Activated B cell treated with CpG ODN at 0.5 μM for 24 hours (primary cell): ENCODE results near the gene SDHA. TPM values are rescaled to one million over a fixed set of nuclear protein-coding genes. Genes with fewer than 3 reads are reported as not detected.
"Not testable (repeated sequence)": the region's sequence is repeated elsewhere in the genome, so short reads cannot be mapped to it uniquely, and the experiment has no call there.

ENCODE experiments used
- ATAC-seq: fragments of 200-7000 bp; cut with Tn5 transposase; one replicate; pipeline ENCODE4 v1.10.0; 2021; ENCODE audit warnings: low read depth, mild to moderate bottlenecking, moderate library complexity
- CTCF ChIA-PET: fragments of 350-600 bp; sonication (Branson Sonifier 250); formaldehyde crosslinking; loops from one replicate; lab custom pipeline; 2021; ENCODE audit warnings: antibody characterized with exemption; lab: Charles Lee
- POLR2A ChIA-PET: fragments of 350-600 bp; sonication (Branson Sonifier 250); formaldehyde crosslinking; loops from one replicate; lab custom pipeline; 2021; ENCODE audit warnings: antibody characterized with exemption; lab: Charles Lee
- DNase-seq: peaks from one replicate; pipeline ENCODE4 v3.0.0; 2022
- H3K27ac Mint-ChIP-seq: one replicate; pipeline ENCODE4 v1.8.0; 2020; ENCODE audit warnings: mixed read lengths
- H3K27me3 Mint-ChIP-seq: one replicate; pipeline ENCODE4 v1.8.0; 2021; ENCODE audit warnings: mixed read lengths
- H3K36me3 Mint-ChIP-seq: one replicate; pipeline ENCODE4 v1.8.0; 2021; ENCODE audit warnings: low read depth, mixed read lengths
- H3K4me1 Mint-ChIP-seq: one replicate; pipeline ENCODE4 v1.8.0; 2021; ENCODE audit warnings: mixed read lengths
- H3K4me3 Mint-ChIP-seq: one replicate; pipeline ENCODE4 v1.8.0; 2020; ENCODE audit warnings: mild to moderate bottlenecking, mixed read lengths
- H3K9me3 Mint-ChIP-seq: one replicate; pipeline ENCODE4 v1.8.0; 2020; ENCODE audit warnings: mixed read lengths
- CTCF ChIP-seq: fragments of 200-600 bp; IDR thresholded peaks from one replicate; pipeline ENCODE4 v1.8.0; 2022; ENCODE audit warnings: antibody characterized with exemption, mild to moderate bottlenecking
- intact Hi-C: fragments of 100-400 bp; cut with micrococcal nuclease; formaldehyde crosslinking; loops from one replicate; pipeline ENCODE4 v1.15.1; 2024
- total RNA-seq: library from RNA; stranded (reverse); gene quantifications from 2 replicates; pipeline ENCODE4 v1.2.3, GENCODE V29; 2022

Gene SDHA
- total RNA-seq, 1 donor from 2014 or later = 95.7 TPM

GRCh38 chr5:207599-207998 is 10.5 kb upstream of the SDHA start:
- Mint-ChIP-seq H3K27me3 (no peaks in the 10 kb centered on the region), H3K27ac (no peak overlapping the region), H3K4me3 (no peak overlapping the region), H3K4me1 (peaks cover 6% of the 10 kb centered on the region), H3K9me3 (no peaks in the 10 kb centered on the region), H3K36me3 (peaks cover 51% of the 10 kb centered on the region)
- no peak for DNase-seq
- intact Hi-C loops = no loop called here
- ChIA-PET CTCF (no interaction called here), POLR2A (interaction anchor here (1.2 kb wide), 1 partner anchor 10 kb away, joined by 4 read pairs; the partner anchor contains the start of genes CCDC127 and SDHA)
- TF ChIP-seq CTCF = no peak
- ATAC-seq = no peak

GRCh38 chr5:208449-209114 is 9.5 kb upstream of the SDHA start:
- ATAC-seq (no peak), DNase-seq (no peak)
- H3K27me3 Mint-ChIP-seq = no peaks in the 10 kb centered on the region
- ChIA-PET POLR2A (interaction anchor here (1.2 kb wide), 1 partner anchor 10 kb away, joined by 4 read pairs; the partner anchor contains the start of genes CCDC127 and SDHA), CTCF (no interaction called here)
- H3K27ac Mint-ChIP-seq = no peak overlapping the region
- peaks cover 8% of the 10 kb centered on the region for H3K4me1 Mint-ChIP-seq
- H3K9me3 Mint-ChIP-seq = no peaks in the 10 kb centered on the region
- intact Hi-C loops = no loop called here
- TF ChIP-seq CTCF = no peak
- H3K4me3 Mint-ChIP-seq = no peak overlapping the region
- H3K36me3 Mint-ChIP-seq = peaks cover 45% of the 10 kb centered on the region

- no peaks in the 10 kb centered on the region for H3K9me3 Mint-ChIP-seq
- DNase-seq = no peak
- H3K27ac Mint-ChIP-seq = peak overlapping the region; percentile 66
- no peaks in the 10 kb centered on the region for H3K27me3 Mint-ChIP-seq
- peak; percentile 19 for ATAC-seq
- intact Hi-C loops = no loop called here
- TF ChIP-seq CTCF = no peak
- CTCF ChIA-PET = interaction anchor here (1.1 kb wide), 1 partner anchor 26 kb away, joined by 4 read pairs; no protein-coding TSS in a partner anchor
- POLR2A ChIA-PET = interaction anchor here (1.1 kb wide), 1 partner anchor 57 kb away, joined by 4 read pairs; the partner anchor contains the start of gene PDCD6
- peak overlapping the region; percentile 65 for H3K4me3 Mint-ChIP-seq
- H3K4me1 Mint-ChIP-seq = peaks cover 43% of the 10 kb centered on the region
- peaks cover 15% of the 10 kb centered on the region for H3K36me3 Mint-ChIP-seq
These were observed 4.2 kb upstream of the SDHA start for GRCh38 chr5:213803-214395.

- DNase-seq, ATAC-seq, POLR2A ChIA-PET, H3K9me3 Mint-ChIP-seq, H3K27me3 Mint-ChIP-seq, CTCF ChIA-PET: not testable (repeated sequence)
- Mint-ChIP-seq H3K27ac (peak overlapping the region; percentile 66), H3K4me1 (peaks cover 47% of the 10 kb centered on the region), H3K36me3 (peaks cover 16% of the 10 kb centered on the region), H3K4me3 (peak overlapping the region; percentile 70)
- intact Hi-C loops = loop anchor here (5.0 kb wide), 1 partner anchor 227 kb away; the partner anchor contains the start of gene EXOC3
These were observed 2.9 kb upstream of the SDHA start for GRCh38 chr5:215256-215655.

- CTCF ChIA-PET, DNase-seq, H3K27me3 Mint-ChIP-seq, H3K4me3 Mint-ChIP-seq, POLR2A ChIA-PET, H3K27ac Mint-ChIP-seq, ATAC-seq, H3K9me3 Mint-ChIP-seq: not testable (repeated sequence)
- intact Hi-C loops = loop anchor here (5.0 kb wide), 1 partner anchor 226 kb away; the partner anchor contains the start of gene EXOC3
- Mint-ChIP-seq H3K36me3 (peaks cover 13% of the 10 kb centered on the region), H3K4me1 (peaks cover 51% of the 10 kb centered on the region)
These were observed 2.0 kb upstream of the SDHA start for GRCh38 chr5:216076-216475.
